ENCODE measurements around the gene DPPA5. TPM values are rescaled to one million over a fixed set of nuclear protein-coding genes. Genes with fewer than 3 reads are reported as not detected.

Gene DPPA5
- total RNA-seq, 3 donors from 2014 or later (not counting 1 experiment from before 2014, with no cell fraction given), result not detected

- no peak overlapping the region for H3K4me3 ChIP-seq (ENCODE audit: low read length)
- no peak for DNase-seq
- H3K27ac Mint-ChIP-seq, result no peak overlapping the region
- H3K9me3 ChIP-seq (ENCODE audit: control insufficient read depth, insufficient read depth, low read length), result no peaks in the 10 kb centered on the region
- no peaks in the 10 kb centered on the region for H3K4me1 Mint-ChIP-seq
- no peaks in the 10 kb centered on the region for H3K9me3 Mint-ChIP-seq
- no peak for ATAC-seq
- no peaks in the 10 kb centered on the region for H3K4me1 ChIP-seq (ENCODE audit: control insufficient read depth, insufficient read depth, low read length)
- no peaks in the 10 kb centered on the region for H3K27me3 ChIP-seq (ENCODE audit: control insufficient read depth, insufficient read depth, low read length)
- H3K36me3 Mint-ChIP-seq, result no peaks in the 10 kb centered on the region
- H3K36me3 ChIP-seq (ENCODE audit: control insufficient read depth, insufficient read depth, low read length), result no peaks in the 10 kb centered on the region
- intact Hi-C loops (cut with micrococcal nuclease), result no loop called here
- no peak overlapping the region for H3K4me3 Mint-ChIP-seq
- no peak overlapping the region for H3K27ac ChIP-seq (ENCODE audit: low read length)
- TF ChIP-seq CTCF (IDR thresholded peaks at IDR 0.05), result no peak
- no peaks in the 10 kb centered on the region for H3K27me3 Mint-ChIP-seq (ENCODE audit: low read depth in 2 of 2)
- WGBS (ENCODE audit: insufficient coverage), result 83% methylated on average over 2 of the region's 2 CpGs
Observed at GRCh38 chr6:73340048-73340447, 14.0 kb downstream of the DPPA5 start.

- H3K4me1 ChIP-seq (ENCODE audit: control insufficient read depth, insufficient read depth, low read length), result no peaks in the 10 kb centered on the region
- TF ChIP-seq CTCF (IDR thresholded peaks at IDR 0.05), result no peak
- Mint-ChIP-seq H3K36me3 (no peaks in the 10 kb centered on the region), H3K27me3 (ENCODE audit: low read depth in 2 of 2) (no peaks in the 10 kb centered on the region), H3K4me3 (no peak overlapping the region), H3K4me1 (no peaks in the 10 kb centered on the region), H3K9me3 (no peaks in the 10 kb centered on the region), H3K27ac (no peak overlapping the region)
- 94% methylated on average over 3 of the region's 3 CpGs for WGBS (ENCODE audit: insufficient coverage)
- no peaks in the 10 kb centered on the region for H3K36me3 ChIP-seq (ENCODE audit: control insufficient read depth, insufficient read depth, low read length)
- DNase-seq (no peak), ATAC-seq (no peak)
- no peak overlapping the region for H3K27ac ChIP-seq (ENCODE audit: low read length)
- intact Hi-C loops (cut with micrococcal nuclease), result no loop called here
- H3K4me3 ChIP-seq (ENCODE audit: low read length), result no peak overlapping the region
- H3K9me3 ChIP-seq (ENCODE audit: control insufficient read depth, insufficient read depth, low read length), result no peaks in the 10 kb centered on the region
- H3K27me3 ChIP-seq (ENCODE audit: control insufficient read depth, insufficient read depth, low read length), result no peaks in the 10 kb centered on the region
Observed at GRCh38 chr6:73339340-73339739, 14.7 kb downstream of the DPPA5 start.

GRCh38 chr6:73329201-73329600 is 24.9 kb downstream of the DPPA5 start:
- Histone ChIP-seq H3K9me3 (ENCODE audit: control insufficient read depth, insufficient read depth, low read length) (no peaks in the 10 kb centered on the region), H3K4me1 (ENCODE audit: control insufficient read depth, insufficient read depth, low read length) (no peaks in the 10 kb centered on the region), H3K36me3 (ENCODE audit: control insufficient read depth, insufficient read depth, low read length) (no peaks in the 10 kb centered on the region), H3K27me3 (ENCODE audit: control insufficient read depth, insufficient read depth, low read length) (no peaks in the 10 kb centered on the region), H3K27ac (ENCODE audit: low read length) (no peak overlapping the region), H3K4me3 (ENCODE audit: low read length) (no peak overlapping the region)
- TF ChIP-seq CTCF (IDR thresholded peaks at IDR 0.05), result no peak
- no peak overlapping the region for H3K4me3 Mint-ChIP-seq
- ATAC-seq (no peak), DNase-seq (no peak)
- H3K27me3 Mint-ChIP-seq (ENCODE audit: low read depth in 2 of 2), result peaks cover 10 to 42% of the 10 kb centered on the region in 2 donors
- H3K4me1 Mint-ChIP-seq, result peaks cover 0 to 4% of the 10 kb centered on the region in 2 donors
- intact Hi-C loops (cut with micrococcal nuclease), result no loop called here
- H3K36me3 Mint-ChIP-seq, result no peaks in the 10 kb centered on the region
- no peaks in the 10 kb centered on the region for H3K9me3 Mint-ChIP-seq
- WGBS (ENCODE audit: insufficient coverage), result 71% methylated on average over 2 of the region's 3 CpGs
- no peak overlapping the region for H3K27ac Mint-ChIP-seq

GRCh38 chr6:73328790-73329189 is 25.3 kb downstream of the DPPA5 start:
- no peaks in the 10 kb centered on the region for H3K9me3 Mint-ChIP-seq
- intact Hi-C loops (cut with micrococcal nuclease), result no loop called here
- DNase-seq, result no peak
- H3K27ac Mint-ChIP-seq, result no peak overlapping the region
- no peak overlapping the region for H3K4me3 ChIP-seq (ENCODE audit: low read length)
- no peaks in the 10 kb centered on the region for H3K27me3 ChIP-seq (ENCODE audit: control insufficient read depth, insufficient read depth, low read length)
- no peaks in the 10 kb centered on the region for H3K9me3 ChIP-seq (ENCODE audit: control insufficient read depth, insufficient read depth, low read length)
- H3K4me1 Mint-ChIP-seq, result peaks cover 0 to 4% of the 10 kb centered on the region in 2 donors
- no peak overlapping the region for H3K27ac ChIP-seq (ENCODE audit: low read length)
- ATAC-seq, result no peak
- 68% methylated on average over 2 of the region's 3 CpGs for WGBS (ENCODE audit: insufficient coverage)
- H3K36me3 Mint-ChIP-seq, result no peaks in the 10 kb centered on the region
- H3K36me3 ChIP-seq (ENCODE audit: control insufficient read depth, insufficient read depth, low read length), result no peaks in the 10 kb centered on the region
- H3K27me3 Mint-ChIP-seq (ENCODE audit: low read depth in 2 of 2), result peaks cover 10 to 42% of the 10 kb centered on the region in 2 donors
- no peak overlapping the region for H3K4me3 Mint-ChIP-seq
- TF ChIP-seq CTCF (IDR thresholded peaks at IDR 0.05), result no peak
- H3K4me1 ChIP-seq (ENCODE audit: control insufficient read depth, insufficient read depth, low read length), result no peaks in the 10 kb centered on the region

Data from natural killer cell (primary cell).